HepG2 (cell line): ENCODE measurements around the gene SPRY1. TPM values are rescaled to one million over a fixed set of nuclear protein-coding genes. Genes with fewer than 3 reads are reported as not detected.

ENCODE experiments used
- ADNP ChIP-seq: sonication (generic); formaldehyde crosslinking; IDR thresholded peaks from 2 replicates; pipeline ENCODE4 v1.4.0; 2020; ENCODE audit warnings: missing genetic modification reagents
- AGO1 ChIP-seq: fragments of 200-400 bp; formaldehyde crosslinking; IDR thresholded peaks from 2 replicates; pipeline ENCODE4 v1.6.1; 2017; ENCODE audit warnings: mild to moderate bottlenecking, low read depth, low read length, moderate library complexity; ENCODE audit not compliant: poor library complexity, severe bottlenecking
- ARID2 ChIP-seq: sonication (generic); formaldehyde crosslinking; IDR thresholded peaks from 2 replicates; pipeline ENCODE4 v1.8.1; 2022; ENCODE audit warnings: mild to moderate bottlenecking, missing genetic modification reagents, borderline replicate concordance
- CENPX ChIP-seq: sonication (generic); formaldehyde crosslinking; IDR thresholded peaks from 2 replicates; pipeline ENCODE4 v1.9.0; 2021; ENCODE audit warnings: mild to moderate bottlenecking, missing genetic modification reagents, moderate library complexity
- HBP1 ChIP-seq: IDR thresholded peaks from 2 replicates; pipeline ENCODE4 v1.6.1; 2016; ENCODE audit warnings: low read depth, control low read depth
- MZF1 ChIP-seq: sonication (generic); formaldehyde crosslinking; IDR thresholded peaks from 2 replicates; pipeline ENCODE4 v1.8.1; 2023; ENCODE audit warnings: mild to moderate bottlenecking, missing genetic modification reagents, borderline replicate concordance
- NFKB2 ChIP-seq: sonication (generic); formaldehyde crosslinking; IDR thresholded peaks from 2 replicates; pipeline ENCODE4 v1.4.0; 2020; ENCODE audit warnings: missing genetic modification reagents, borderline replicate concordance
- SNAPC4 ChIP-seq: sonication (generic); formaldehyde crosslinking; IDR thresholded peaks from 2 replicates; pipeline ENCODE4 v1.4.0; 2020; ENCODE audit warnings: mild to moderate bottlenecking, missing genetic modification reagents
- TBX2 ChIP-seq: sonication (generic); formaldehyde crosslinking; IDR thresholded peaks from 2 replicates; pipeline ENCODE4 v1.5.0; 2020; ENCODE audit warnings: missing genetic modification reagents, mild to moderate bottlenecking, borderline replicate concordance
- TFDP1 ChIP-seq: IDR thresholded peaks from 2 replicates; pipeline ENCODE4 v1.6.1; 2016; ENCODE audit warnings: missing compliant biosample characterization, missing genetic modification reagents, borderline replicate concordance
- ZBTB26 ChIP-seq: IDR thresholded peaks from 2 replicates; pipeline ENCODE4 v1.6.1; 2016; ENCODE audit warnings: missing compliant biosample characterization, missing genetic modification reagents, borderline replicate concordance
- ZC3H4 ChIP-seq: sonication (generic); formaldehyde crosslinking; IDR thresholded peaks from 2 replicates; pipeline ENCODE4 v1.4.0; 2020; ENCODE audit warnings: missing genetic modification reagents, borderline replicate concordance
- ZNF136 ChIP-seq: sonication (generic); formaldehyde crosslinking; IDR thresholded peaks from 2 replicates; pipeline ENCODE4 v1.8.1; 2022; ENCODE audit warnings: low read depth, mild to moderate bottlenecking, moderate library complexity, missing genetic modification reagents
- ZNF230 ChIP-seq: sonication (generic); formaldehyde crosslinking; IDR thresholded peaks from 2 replicates; pipeline ENCODE4 v1.4.0; 2020; ENCODE audit warnings: mild to moderate bottlenecking, missing genetic modification reagents
- ZNF296 ChIP-seq: sonication (generic); formaldehyde crosslinking; conservative IDR thresholded peaks from 2 replicates; pipeline ENCODE4 v1.5.0; 2020; ENCODE audit warnings: mild to moderate bottlenecking, missing genetic modification reagents
- ZNF350 ChIP-seq: sonication (generic); formaldehyde crosslinking; IDR thresholded peaks from 2 replicates; pipeline ENCODE4 v1.4.0; 2020; ENCODE audit warnings: mild to moderate bottlenecking, low read depth, missing genetic modification reagents, borderline replicate concordance
- ZNF672 ChIP-seq: sonication (generic); formaldehyde crosslinking; IDR thresholded peaks from 2 replicates; pipeline ENCODE4 v1.8.1; 2022; ENCODE audit warnings: missing genetic modification reagents
- ZNF841 ChIP-seq: sonication (generic); formaldehyde crosslinking; IDR thresholded peaks from 2 replicates; pipeline ENCODE4 v1.8.1; 2023; ENCODE audit warnings: missing genetic modification reagents, borderline replicate concordance
- polyA plus RNA-seq, 8 experiments: library from polyadenylated mRNA; depleted of rRNA in 3 of 8; stranded (reverse) in 7 of 8; unstranded in 1 of 8; fragments of >200 nt; fragmentation: Illumina TruSeq in 4 of 8; extraction: Trizol in 4 of 8; gene quantifications; 2 replicates each; pipeline versions ENCODE4 v1.2.1 to v1.2.3, GENCODE V29; 2011 to 2016; ENCODE audit warnings: low read depth in 4 of 8, missing spikeins in 1 of 8, mixed read lengths in 1 of 8; ENCODE audit not compliant: insufficient read depth in 1 of 8
- total RNA-seq, 5 experiments: library from RNA; depleted of rRNA; stranded (reverse); fragments of >200 nt; fragmentation: Illumina TruSeq; extraction: Trizol; gene quantifications; 2 replicates each; pipeline ENCODE4 v1.2.3, GENCODE V29; 2016; ENCODE audit warnings: low read depth in 1 of 5

The SPRY1 gene
- total and polyA plus RNA-seq, 2 of the 13 experiments (the other 11 are each of a cell fraction or from before 2014, with no cell fraction given): 24.7 to 33.4 TPM

- TF ChIP-seq TFDP1 (CRISPR knock-in tag): peak; percentile 72; the same call in 1 of the 2 replicates
- TF ChIP-seq AGO1: no peak
- no peak; the same call in 1 of the 2 replicates for TF ChIP-seq ZBTB26 (CRISPR knock-in tag)
- peak; percentile 95 for TF ChIP-seq TBX2 (CRISPR knock-in tag)
- TF ChIP-seq ZNF350 (CRISPR knock-in tag): peak; percentile 25; the same call in 1 of the 2 replicates
- TF ChIP-seq CENPX: no peak
- TF ChIP-seq ZNF136 (CRISPR knock-in tag): no peak
- no peak for TF ChIP-seq ZNF672 (CRISPR knock-in tag)
- no peak for TF ChIP-seq ADNP (CRISPR knock-in tag)
- TF ChIP-seq MZF1 (CRISPR knock-in tag): no peak
- no peak for TF ChIP-seq ZNF841
- peak; percentile 73; the same call in 1 of the 2 replicates for TF ChIP-seq HBP1 (CRISPR knock-in tag)
- TF ChIP-seq ZNF230 (CRISPR knock-in tag): peak; percentile 72
- TF ChIP-seq ZC3H4 (CRISPR knock-in tag): peak; percentile 88; the same call in 1 of the 2 replicates
- no peak for TF ChIP-seq ZNF296 (CRISPR knock-in tag)
- peak; percentile 43; the same call in 1 of the 2 replicates for TF ChIP-seq NFKB2 (CRISPR knock-in tag)
- 0 out of 2 replicates have a peak, but pooled peaks have one; percentile 39 for TF ChIP-seq SNAPC4 (CRISPR knock-in tag)
- TF ChIP-seq ARID2 (CRISPR knock-in tag): no peak
These were observed 810 bp downstream of the SPRY1 start (continued) for GRCh38 chr4:123397144-123398065.
